Measurements from ENCODE around the gene WWC2. TPM values are rescaled to one million over a fixed set of nuclear protein-coding genes. Genes with fewer than 3 reads are reported as not detected.

WWC2 gene
- total and polyA plus RNA-seq, 10 donors: 1.4 to 32.0 (median 19.3) TPM

DNA sequence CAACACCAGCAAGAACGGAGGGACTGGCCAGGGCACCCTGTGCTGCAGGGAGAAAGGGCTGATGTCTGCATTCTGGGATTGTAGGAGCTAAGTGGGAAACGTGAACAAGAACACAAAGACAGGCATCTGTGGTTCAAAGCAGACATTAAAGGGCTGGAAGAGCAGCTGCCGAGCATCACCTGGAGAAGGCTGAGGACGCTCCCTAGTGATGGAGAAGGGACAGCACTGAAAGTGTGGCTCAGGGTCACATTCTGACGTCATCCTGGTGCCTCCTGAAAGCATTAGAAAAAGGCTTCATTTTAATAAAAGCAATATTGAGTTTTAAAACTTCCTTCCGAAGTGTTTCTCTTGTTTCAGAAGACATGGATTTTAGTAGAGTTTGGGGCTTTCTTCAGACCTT, 158.8 kb downstream of the WWC2 start:
- H3K9me3 ChIP-seq: no peaks in the 10 kb centered on the region
- peaks cover 0 to 19% (median 5%) of the 10 kb centered on the region in 6 donors for H3K4me1 ChIP-seq
- peak; percentile 58 for DNase-seq
- no peak overlapping the region for H3K27ac ChIP-seq
- intact Hi-C loops (cut with DNase I; ENCODE audit: low total_unique reads): loop anchor here (5.0 kb wide), 1 partner anchor 186 kb away; no protein-coding TSS in a partner anchor
- peaks cover 0 to 27% (median 11%) of the 10 kb centered on the region in 6 donors for H3K36me3 ChIP-seq
- WGBS, 5 donors: 80 to 94% (median 84%) methylated on average over 6 of the region's 6 CpGs
- H3K4me3 ChIP-seq: no peak overlapping the region
- H3K27me3 ChIP-seq (replicated peaks in 1 of 7): no peaks in the 10 kb centered on the region
- no peak for TF ChIP-seq POLR2AphosphoS5 (IDR thresholded peaks at IDR 0.05)
- TF ChIP-seq POLR2A (IDR thresholded peaks at IDR 0.05): no peak
- TF ChIP-seq, protein P1, sequence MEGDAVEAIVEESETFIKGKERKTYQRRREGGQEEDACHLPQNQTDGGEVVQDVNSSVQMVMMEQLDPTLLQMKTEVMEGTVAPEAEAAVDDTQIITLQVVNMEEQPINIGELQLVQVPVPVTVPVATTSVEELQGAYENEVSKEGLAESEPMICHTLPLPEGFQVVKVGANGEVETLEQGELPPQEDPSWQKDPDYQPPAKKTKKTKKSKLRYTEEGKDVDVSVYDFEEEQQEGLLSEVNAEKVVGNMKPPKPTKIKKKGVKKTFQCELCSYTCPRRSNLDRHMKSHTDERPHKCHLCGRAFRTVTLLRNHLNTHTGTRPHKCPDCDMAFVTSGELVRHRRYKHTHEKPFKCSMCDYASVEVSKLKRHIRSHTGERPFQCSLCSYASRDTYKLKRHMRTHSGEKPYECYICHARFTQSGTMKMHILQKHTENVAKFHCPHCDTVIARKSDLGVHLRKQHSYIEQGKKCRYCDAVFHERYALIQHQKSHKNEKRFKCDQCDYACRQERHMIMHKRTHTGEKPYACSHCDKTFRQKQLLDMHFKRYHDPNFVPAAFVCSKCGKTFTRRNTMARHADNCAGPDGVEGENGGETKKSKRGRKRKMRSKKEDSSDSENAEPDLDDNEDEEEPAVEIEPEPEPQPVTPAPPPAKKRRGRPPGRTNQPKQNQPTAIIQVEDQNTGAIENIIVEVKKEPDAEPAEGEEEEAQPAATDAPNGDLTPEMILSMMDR (IDR thresholded peaks at IDR 0.05 in 8 of 11, conservative IDR thresholded peaks at IDR 0.05 in 3 of 11): no peak

DNA sequence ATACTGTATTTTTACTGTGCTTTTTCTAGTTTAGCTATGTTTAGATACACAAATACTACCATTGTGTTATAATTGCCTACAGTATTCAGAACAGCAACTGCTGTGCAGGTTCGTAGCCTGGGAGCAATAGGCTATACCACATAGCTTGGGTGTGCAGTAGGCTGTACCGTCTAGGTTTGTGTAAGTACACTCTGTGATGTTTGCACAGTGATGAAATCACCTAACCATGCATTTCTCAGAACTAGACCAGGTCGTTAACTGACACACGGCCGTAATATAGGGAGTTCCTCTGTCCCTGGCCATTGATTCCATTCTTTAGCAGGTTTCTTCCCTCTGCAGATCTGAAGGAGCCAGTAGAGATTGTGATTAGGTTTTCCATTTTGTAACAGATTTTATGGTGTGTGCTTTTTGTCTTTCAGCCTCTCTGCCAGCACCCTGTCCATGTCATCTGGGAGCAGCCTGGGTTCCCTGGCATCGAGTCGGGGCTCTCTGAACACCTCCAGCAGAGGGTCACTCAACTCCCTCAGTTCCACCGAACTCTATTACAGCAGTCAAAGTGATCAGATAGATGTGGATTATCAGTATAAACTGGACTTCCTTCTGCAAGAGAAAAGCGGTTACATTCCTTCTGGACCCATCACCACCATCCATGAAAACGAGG, 161.6 kb downstream of the WWC2 start:
- no peak for DNase-seq
- WGBS, 5 donors: 83 to 93% (median 85%) methylated on average over 10 of the region's 10 CpGs
- intact Hi-C loops (cut with DNase I; ENCODE audit: low total_unique reads): loop anchor here (10.0 kb wide), 1 partner anchor 326 kb away; no protein-coding TSS in a partner anchor
- no peak overlapping the region for H3K4me3 ChIP-seq
- H3K36me3 ChIP-seq: peaks cover 0 to 16% (median 12%) of the 10 kb centered on the region in 6 donors
- TF ChIP-seq, protein P1 (IDR thresholded peaks at IDR 0.05 in 8 of 11, conservative IDR thresholded peaks at IDR 0.05 in 3 of 11): no peak
- TF ChIP-seq POLR2AphosphoS5 (IDR thresholded peaks at IDR 0.05) (no peak), POLR2A (IDR thresholded peaks at IDR 0.05) (no peak)
- H3K27ac ChIP-seq: no peak overlapping the region
- H3K27me3 ChIP-seq (replicated peaks in 1 of 7): no peaks in the 10 kb centered on the region
- H3K4me1 ChIP-seq: peaks cover 0 to 20% (median 5%) of the 10 kb centered on the region in 6 donors
- H3K9me3 ChIP-seq: no peaks in the 10 kb centered on the region

DNA sequence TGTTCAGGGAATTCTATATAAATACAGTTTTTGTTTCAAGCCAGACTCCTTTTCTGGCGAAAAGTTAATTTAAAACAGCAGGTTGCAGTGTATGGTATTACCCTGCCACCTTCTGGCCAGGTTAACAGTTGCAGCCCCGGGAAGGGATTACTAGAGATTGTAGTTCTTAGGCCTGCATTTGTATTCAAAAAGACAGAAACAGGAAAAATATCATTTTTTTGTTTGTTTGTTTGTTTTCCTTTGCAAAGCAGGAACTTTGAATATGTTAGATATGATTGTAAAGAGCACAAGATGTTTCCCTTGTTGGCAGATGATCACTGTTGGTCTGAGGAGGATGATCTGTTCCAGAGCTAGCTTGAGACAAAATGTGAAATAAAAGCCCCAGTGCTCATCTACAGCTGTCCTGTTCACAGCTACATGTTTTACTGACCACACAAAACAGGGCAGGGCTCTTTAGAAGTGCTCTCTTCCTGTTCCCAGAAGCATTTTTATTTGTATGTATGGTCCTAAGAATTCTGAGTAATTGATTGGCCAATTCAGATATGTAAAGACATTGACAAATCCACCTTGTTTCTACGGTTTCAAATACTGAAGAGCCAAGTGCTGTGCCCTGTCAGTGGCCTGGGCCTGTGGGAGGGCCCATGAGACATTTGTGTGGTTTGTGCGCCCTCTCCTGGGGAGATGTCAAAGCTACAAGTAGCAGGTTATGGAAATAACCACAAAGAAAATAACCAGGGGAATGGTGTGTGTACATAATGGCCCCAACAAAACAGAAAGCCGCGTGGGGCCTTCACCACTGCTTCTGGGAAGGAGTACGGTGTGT, 163.1 kb downstream of the WWC2 start:
- intact Hi-C loops (cut with DNase I; ENCODE audit: low total_unique reads): loop anchor here (10.0 kb wide), 1 partner anchor 327 kb away; no protein-coding TSS in a partner anchor
- H3K27me3 ChIP-seq (replicated peaks in 1 of 7): no peaks in the 10 kb centered on the region
- H3K36me3 ChIP-seq: peaks cover 0 to 27% (median 13%) of the 10 kb centered on the region in 6 donors
- TF ChIP-seq, protein P1 (IDR thresholded peaks at IDR 0.05 in 8 of 11, conservative IDR thresholded peaks at IDR 0.05 in 3 of 11): peak; percentile 50 to 73 (median 66)
- TF ChIP-seq POLR2AphosphoS5 (IDR thresholded peaks at IDR 0.05): no peak
- no peaks in the 10 kb centered on the region for H3K9me3 ChIP-seq
- peak; percentile 85 for DNase-seq
- H3K4me1 ChIP-seq: peaks cover 0 to 11% (median 5%) of the 10 kb centered on the region in 6 donors
- H3K27ac ChIP-seq: peak overlapping the region in 3 of 8 donors; percentile 32 to 36 (median 32)
- WGBS, 5 donors: 15 to 21% (median 20%) methylated on average over 7 of the region's 7 CpGs
- no peak overlapping the region for H3K4me3 ChIP-seq

DNA sequence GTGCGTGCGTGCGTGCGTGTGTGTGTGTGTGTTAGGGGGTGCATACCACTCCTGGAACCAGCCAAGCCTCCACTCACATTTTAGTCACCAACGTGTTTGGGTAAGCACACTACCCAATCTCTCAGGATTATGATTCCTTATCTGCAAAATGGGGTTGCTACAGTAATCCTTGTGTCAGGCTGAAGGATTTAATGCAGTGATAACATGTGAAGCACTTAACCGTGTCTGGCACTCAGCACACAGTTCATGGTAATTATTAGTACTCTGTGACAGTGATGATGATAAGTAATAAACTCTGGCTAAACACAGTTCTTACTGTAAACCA, 163.7 kb downstream of the WWC2 start:
- no peak for DNase-seq
- no peak overlapping the region for H3K27ac ChIP-seq
- no peaks in the 10 kb centered on the region for H3K9me3 ChIP-seq
- peaks cover 0 to 11% (median 5%) of the 10 kb centered on the region in 6 donors for H3K4me1 ChIP-seq
- 61 to 72% (median 67%) methylated on average over 6 of the region's 6 CpGs for WGBS, 5 donors
- intact Hi-C loops (cut with DNase I; ENCODE audit: low total_unique reads): loop anchor here (10.0 kb wide), 1 partner anchor 328 kb away; no protein-coding TSS in a partner anchor
- no peaks in the 10 kb centered on the region for H3K27me3 ChIP-seq (replicated peaks in 1 of 7)
- peaks cover 0 to 32% (median 13%) of the 10 kb centered on the region in 6 donors for H3K36me3 ChIP-seq
- H3K4me3 ChIP-seq: no peak overlapping the region
- TF ChIP-seq, protein P1 (IDR thresholded peaks at IDR 0.05 in 8 of 11, conservative IDR thresholded peaks at IDR 0.05 in 3 of 11): no peak
- TF ChIP-seq POLR2A (IDR thresholded peaks at IDR 0.05): no peak
- TF ChIP-seq POLR2AphosphoS5 (IDR thresholded peaks at IDR 0.05): no peak
